Measurements from ENCODE around the gene METRN.

- no peak for TF ChIP-seq EZH2 (IDR thresholded peaks at IDR 0.05; ENCODE audit: insufficient read depth, poor library complexity, severe bottlenecking)
- TF ChIP-seq EZH2phosphoT487 (IDR thresholded peaks at IDR 0.05; ENCODE audit: insufficient read depth, low read depth) = no peak
Measured at GRCh38 chr16:732332-732731, 17.4 kb downstream of the METRN start.
